Calu3 (cell line): ENCODE data around the gene ARHGEF3. TPM values are rescaled to one million over a fixed set of nuclear protein-coding genes. Genes with fewer than 3 reads are reported as not detected.

Experiments used
- BruUV-seq: library from RNA; stranded (reverse); fragments of 400-500 nt; replicated peaks from 2 replicates; lab custom pipeline; 2021; lab: Mats Ljungman, UMichigan
- CTCF ChIA-PET: fragments of 300-600 bp; sonication (Branson Sonifier 250); formaldehyde crosslinking; loops from one replicate; lab custom pipeline; 2022; ENCODE audit warnings: antibody characterized with exemption; lab: Charles Lee
- DNase-seq: peaks from one replicate; pipeline ENCODE4 v3.0.0; 2022
- H3K27ac Mint-ChIP-seq: one replicate; pipeline ENCODE4 v1.8.0; 2022; ENCODE audit warnings: mixed read lengths; ENCODE audit not compliant: unreplicated experiment
- H3K27me3 Mint-ChIP-seq: one replicate; pipeline ENCODE4 v1.8.0; 2022; ENCODE audit warnings: mixed read lengths; ENCODE audit not compliant: unreplicated experiment
- H3K36me3 Mint-ChIP-seq: one replicate; pipeline ENCODE4 v1.8.0; 2022; ENCODE audit warnings: mild to moderate bottlenecking, moderate library complexity, mixed read lengths; ENCODE audit not compliant: insufficient read depth, unreplicated experiment
- H3K4me1 Mint-ChIP-seq: one replicate; pipeline ENCODE4 v1.8.0; 2022; ENCODE audit warnings: mild to moderate bottlenecking, low read depth, mixed read lengths; ENCODE audit not compliant: unreplicated experiment
- H3K4me3 Mint-ChIP-seq: one replicate; pipeline ENCODE4 v1.8.0; 2022; ENCODE audit warnings: mild to moderate bottlenecking, low read depth, moderate library complexity, mixed read lengths; ENCODE audit not compliant: unreplicated experiment
- H3K9me3 Mint-ChIP-seq: one replicate; pipeline ENCODE4 v1.8.0; 2022; ENCODE audit warnings: low read depth, mixed read lengths; ENCODE audit not compliant: unreplicated experiment
- CTCF ChIP-seq: fragments of 200-600 bp; IDR thresholded peaks from one replicate; pipeline ENCODE4 v1.8.0; 2022; ENCODE audit warnings: antibody characterized with exemption; ENCODE audit not compliant: unreplicated experiment
- intact Hi-C: fragments of 100-400 bp; cut with micrococcal nuclease; formaldehyde crosslinking; loops from one replicate; pipeline ENCODE4 v1.10.0; 2022; ENCODE audit not compliant: unreplicated experiment
- total RNA-seq: library from RNA; stranded (reverse); gene quantifications from 2 replicates; pipeline ENCODE4 v1.2.3, GENCODE V29; 2022

The ARHGEF3 gene
- total RNA-seq, 1 experiment from 2014 or later = 21.8 TPM

GRCh38 chr3:56796202-56796601 lies 5.5 kb downstream of the ARHGEF3 start:
- Mint-ChIP-seq H3K27me3 (no peaks in the 10 kb centered on the region), H3K4me3 (no peak overlapping the region), H3K27ac (no peak overlapping the region), H3K4me1 (peaks cover 4% of the 10 kb centered on the region), H3K9me3 (no peaks in the 10 kb centered on the region), H3K36me3 (peaks cover 2% of the 10 kb centered on the region)
- DNase-seq = no peak
- CTCF ChIA-PET = no interaction called here
- TF ChIP-seq CTCF = no peak
- intact Hi-C loops = loop anchor here (5.0 kb wide), 1 partner anchor 39 kb away; no protein-coding TSS in a partner anchor
- BruUV-seq = no TSS peak

GRCh38 chr3:56795829-56796185 lies 5.9 kb downstream of the ARHGEF3 start:
- no peaks in the 10 kb centered on the region for H3K27me3 Mint-ChIP-seq
- no peak for TF ChIP-seq CTCF
- intact Hi-C loops = loop anchor here (5.0 kb wide), 1 partner anchor 39 kb away; no protein-coding TSS in a partner anchor
- no peaks in the 10 kb centered on the region for H3K9me3 Mint-ChIP-seq
- no peaks in the 10 kb centered on the region for H3K36me3 Mint-ChIP-seq
- H3K27ac Mint-ChIP-seq = no peak overlapping the region
- no peak for DNase-seq
- H3K4me1 Mint-ChIP-seq = no peaks in the 10 kb centered on the region
- BruUV-seq = no TSS peak
- CTCF ChIA-PET = no interaction called here
- no peak overlapping the region for H3K4me3 Mint-ChIP-seq

DNA sequence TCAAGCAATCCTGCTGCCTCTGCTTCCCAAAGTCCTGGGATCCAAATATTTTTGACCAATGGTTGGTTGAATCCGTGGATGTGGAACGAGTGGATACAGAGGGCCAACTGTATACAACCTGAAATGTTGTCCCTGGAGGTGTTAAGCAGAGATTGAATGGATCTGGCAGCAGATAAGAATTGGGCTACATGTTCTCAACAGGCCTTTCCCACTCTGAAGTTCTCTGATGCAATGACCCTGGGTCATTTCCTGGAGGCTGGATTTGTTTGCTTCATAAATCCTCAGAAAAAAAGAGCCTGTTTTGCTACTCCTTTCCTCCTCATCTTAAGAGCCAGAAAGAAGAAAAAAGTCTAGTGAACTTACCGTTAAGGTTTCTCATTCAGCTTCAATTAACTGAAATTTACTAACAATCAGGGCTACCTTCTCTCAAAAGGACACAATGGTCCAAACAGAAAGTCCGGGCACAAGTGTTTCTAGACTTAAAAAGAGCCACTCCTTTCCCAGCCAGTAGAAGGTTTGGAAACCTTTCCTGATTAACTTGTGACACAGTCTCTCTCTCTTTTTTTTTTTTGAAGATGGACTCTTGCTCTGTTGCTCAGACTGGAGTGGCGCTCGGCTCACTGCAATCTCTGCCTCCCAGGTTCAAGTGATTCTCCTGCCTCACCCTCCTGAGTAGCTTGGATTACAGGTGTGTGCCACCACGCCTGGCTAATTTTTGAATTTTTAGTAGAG lies 6.5 kb downstream of the ARHGEF3 start:
- no peak for TF ChIP-seq CTCF
- DNase-seq = no peak
- BruUV-seq = no TSS peak
- H3K4me1 Mint-ChIP-seq = no peaks in the 10 kb centered on the region
- intact Hi-C loops = loop anchor here (5.0 kb wide), 1 partner anchor 38 kb away; no protein-coding TSS in a partner anchor
- H3K36me3 Mint-ChIP-seq = no peaks in the 10 kb centered on the region
- CTCF ChIA-PET = no interaction called here
- no peak overlapping the region for H3K27ac Mint-ChIP-seq
- H3K27me3 Mint-ChIP-seq = no peaks in the 10 kb centered on the region
- no peak overlapping the region for H3K4me3 Mint-ChIP-seq
- H3K9me3 Mint-ChIP-seq = no peaks in the 10 kb centered on the region

DNA sequence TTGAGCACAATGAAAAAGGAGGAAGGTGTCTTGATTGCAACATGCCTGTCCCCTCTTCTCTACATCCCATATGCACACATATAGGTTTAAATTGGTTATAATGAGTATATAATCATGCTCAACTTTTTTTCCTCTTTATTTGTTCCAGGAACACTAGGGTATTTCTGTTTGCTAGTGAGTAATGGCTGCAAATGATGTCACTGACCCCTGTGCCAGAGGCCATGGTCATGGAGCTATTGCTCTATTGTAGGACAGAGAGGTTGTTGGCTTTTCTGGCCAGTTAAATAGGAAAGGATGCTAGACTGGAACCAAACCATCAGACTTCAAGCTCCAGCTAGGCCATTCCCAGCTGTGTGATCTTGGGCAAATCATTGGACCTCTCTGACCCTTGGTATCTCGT lies 9.6 kb downstream of the ARHGEF3 start:
- Mint-ChIP-seq H3K27ac (no peak overlapping the region), H3K36me3 (no peaks in the 10 kb centered on the region), H3K27me3 (no peaks in the 10 kb centered on the region), H3K4me3 (no peak overlapping the region), H3K9me3 (no peaks in the 10 kb centered on the region), H3K4me1 (no peaks in the 10 kb centered on the region)
- DNase-seq = no peak
- BruUV-seq = no TSS peak
- intact Hi-C loops = no loop called here
- no peak for TF ChIP-seq CTCF
- CTCF ChIA-PET = no interaction called here
